ENCODE data around the gene XYLT2. TPM values are rescaled to one million over a fixed set of nuclear protein-coding genes. Genes with fewer than 3 reads are reported as not detected.

The XYLT2 gene
- total and polyA plus RNA-seq, 2 of the 13 experiments (the other 11 are each of a cell fraction or from before 2014, with no cell fraction given) = 17.0 to 22.1 TPM

DNA sequence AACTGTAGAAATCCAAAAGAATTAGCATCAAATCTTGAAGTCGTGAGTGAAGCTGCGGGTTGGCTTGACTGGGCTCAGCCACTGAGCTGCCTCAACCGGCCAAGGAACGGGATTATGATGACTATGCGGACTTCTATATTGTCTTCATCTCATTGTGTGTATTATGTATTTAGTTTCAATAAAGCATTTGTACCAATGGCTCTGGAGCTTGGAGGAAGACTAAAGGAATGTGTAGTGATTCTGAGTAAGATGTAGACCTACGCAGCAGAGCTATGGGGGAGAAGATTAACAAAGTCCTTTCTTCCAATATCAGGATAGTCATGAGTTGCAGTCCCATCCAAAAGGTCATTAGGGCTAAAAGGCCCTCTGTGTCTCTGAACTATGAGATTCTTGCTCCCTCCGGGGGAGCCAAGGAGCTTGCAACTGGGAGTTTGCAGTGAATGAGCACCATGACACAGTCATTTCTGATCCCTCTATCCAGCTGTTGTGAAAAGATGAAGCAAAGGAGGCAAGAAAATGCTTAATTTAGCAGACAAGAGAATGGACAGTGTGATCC, 35.4 kb downstream of the XYLT2 start:
- no peaks in the 10 kb centered on the region for H3K9me3 ChIP-seq (ENCODE audit: low read length)
- no peaks in the 10 kb centered on the region for H3K4me1 ChIP-seq (ENCODE audit: insufficient read depth, low read length)
- peak; percentile 30 for FAIRE-seq
- no peak for ATAC-seq
- no peak for DNase-seq (ENCODE audit: low spot score)
- no peaks in the 10 kb centered on the region for H3K79me2 ChIP-seq (ENCODE audit: insufficient read depth, low read length)
- CTCF ChIA-PET (ENCODE audit: low intra/inter-chr PET ratio, low total read pairs) = no interaction called here
- H3K9ac ChIP-seq (ENCODE audit: insufficient read depth, low read depth, low read length) = no peak overlapping the region
- H3K27ac ChIP-seq (ENCODE audit: extremely low read length, insufficient read depth, low read length) = no peak overlapping the region
- POLR2A ChIA-PET = interaction anchor here (0.7 to 2.2 kb wide), 4 partner anchors 9 to 48 kb away, joined by 3 to 14 read pairs (median 5); partner anchors contain the start of gene LRRC59
- H3K36me3 ChIP-seq (replicated peaks in 1 of 2; ENCODE audit: control insufficient read depth in 1 of 2, insufficient read depth in 2 of 2, low read length in 2 of 2) = peaks cover 41 to 79% of the 10 kb centered on the region in 2 experiments
- no peaks in the 10 kb centered on the region for H3K27me3 ChIP-seq (ENCODE audit: control insufficient read depth in 1 of 2, insufficient read depth in 2 of 2, low read length in 2 of 2)
- 93% methylated on average over 7 of the region's 7 CpGs for WGBS (ENCODE audit: low lambda C conversion rate)
- H2AFZ ChIP-seq (ENCODE audit: low read length) = no peak overlapping the region
- H3K4me3 ChIP-seq (replicated peaks in 1 of 3; ENCODE audit: insufficient read depth in 1 of 3, low read depth in 2 of 3, low read length in 3 of 3) = no peak overlapping the region
- 0 out of 2 replicates have a peak, but pooled peaks cover 3% of the 10 kb centered on the region for H4K20me1 ChIP-seq (ENCODE audit: insufficient read depth, low read length)
- no peak overlapping the region for H3K4me2 ChIP-seq (ENCODE audit: low read depth, low read length)
- intact Hi-C loops (cut with micrococcal nuclease; ENCODE audit: unreplicated experiment) = no loop called here
- BruUV-seq (replicated peaks) = no TSS peak
- in situ Hi-C loops (cut with HindIII; ENCODE audit: extremely low pct_ligation_motif_present, low pct_unique_long_range_greater_than_20kb) = no loop called here
- TF ChIP-seq POLR2AphosphoS2 (IDR thresholded peaks at IDR 0.05; ENCODE audit: low read depth, low read length) (no peak), KLF13 (CRISPR knock-in tag; IDR thresholded peaks at IDR 0.05) (no peak), ZSCAN21 (CRISPR knock-in tag; IDR thresholded peaks at IDR 0.05; ENCODE audit: borderline replicate concordance) (no peak), RBM22 (optimal IDR thresholded peaks at IDR 0.05; ENCODE audit: low read length) (no peak), NFIC (IDR thresholded peaks at IDR 0.05; ENCODE audit: low read length) (no peak), GTF3A (CRISPR knock-in tag; conservative IDR thresholded peaks at IDR 0.05) (no peak), ZFP90 (CRISPR knock-in tag; IDR thresholded peaks at IDR 0.05; ENCODE audit: borderline replicate concordance) (no peak), MAFK (conservative IDR thresholded peaks at IDR 0.05 in 1 of 2, IDR thresholded peaks at IDR 0.05 in 1 of 2; ENCODE audit: low read length in 2 of 2) (peak; percentile 12 to 52; a peak in 1 of 4 replicates), TEAD3 (CRISPR knock-in tag; optimal IDR thresholded peaks at IDR 0.05; ENCODE audit: borderline replicate concordance) (no peak), SALL2 (CRISPR knock-in tag; IDR thresholded peaks at IDR 0.05) (peak; percentile 15; the same call in 1 of the 2 replicates), SETDB1 (CRISPR knock-in tag; IDR thresholded peaks at IDR 0.05; ENCODE audit: borderline replicate concordance) (no peak), CERS6 (CRISPR knock-in tag; IDR thresholded peaks at IDR 0.05) (no peak), ARNT (IDR thresholded peaks at IDR 0.05) (no peak), TFAP4 (IDR thresholded peaks at IDR 0.05; ENCODE audit: borderline replicate concordance, low read depth) (no peak), MTERF4 (CRISPR knock-in tag; IDR thresholded peaks at IDR 0.05) (no peak), MBD4 (IDR thresholded peaks at IDR 0.05; ENCODE audit: borderline replicate concordance, low read length) (0 out of 2 replicates have a peak, but pooled peaks have one; percentile 14), PRDM4 (CRISPR knock-in tag; IDR thresholded peaks at IDR 0.05; ENCODE audit: borderline replicate concordance) (no peak), ZNF616 (CRISPR knock-in tag; IDR thresholded peaks at IDR 0.05; ENCODE audit: low read depth) (no peak), ZNF678 (CRISPR knock-in tag; IDR thresholded peaks at IDR 0.05) (no peak), POLR2A (IDR thresholded peaks at IDR 0.05; ENCODE audit: insufficient read depth in 1 of 2, low read depth in 2 of 2, low read length in 2 of 2) (peak in 1 of 2 experiments; percentile 40; a peak in 2 of 4 replicates), SRSF9 (IDR thresholded peaks at IDR 0.05; ENCODE audit: borderline replicate concordance, insufficient read depth, low read depth, low read length, poor library complexity, severe bottlenecking) (no peak)

All from HepG2 (cell line).